GM18858 (cell line): ENCODE results near the gene PLXNA3.

Source experiments
- ATAC-seq: cut with Tn5 transposase; IDR thresholded peaks from one replicate; pipeline ENCODE4 v1.9.1; 2021; ENCODE audit not compliant: unreplicated experiment

The PLXNA3 gene

GRCh38 chrX:154525606-154526490 is 67.8 kb downstream of the PLXNA3 start:
- no peak for ATAC-seq

GRCh38 chrX:154526901-154527675 is 69.0 kb downstream of the PLXNA3 start:
- ATAC-seq = no peak
